ENCODE data around the gene HGF.

HGF gene

GRCh38 chr7:81666209-81666608, 103.6 kb downstream of the HGF start:
- no peak overlapping the region for H3K27ac Mint-ChIP-seq
- DNase-seq (no peak), ATAC-seq (replicated peaks) (no peak)
- no peaks in the 10 kb centered on the region for H3K36me3 Mint-ChIP-seq
- no peaks in the 10 kb centered on the region for H3K9me3 Mint-ChIP-seq
- no peaks in the 10 kb centered on the region for H3K27me3 Mint-ChIP-seq
- H3K4me1 Mint-ChIP-seq: no peaks in the 10 kb centered on the region
- no peak overlapping the region for H3K4me3 Mint-ChIP-seq

GRCh38 chr7:81665236-81665635, 104.6 kb downstream of the HGF start:
- DNase-seq (no peak), ATAC-seq (replicated peaks) (no peak)
- no peaks in the 10 kb centered on the region for H3K36me3 Mint-ChIP-seq
- H3K4me1 Mint-ChIP-seq: no peaks in the 10 kb centered on the region
- H3K4me3 Mint-ChIP-seq: no peak overlapping the region
- no peaks in the 10 kb centered on the region for H3K9me3 Mint-ChIP-seq
- H3K27ac Mint-ChIP-seq: no peak overlapping the region
- H3K27me3 Mint-ChIP-seq: no peaks in the 10 kb centered on the region

- Mint-ChIP-seq H3K4me3 (no peak overlapping the region), H3K9me3 (peaks cover 0 to 2% of the 10 kb centered on the region in 2 donors), H3K4me1 (no peaks in the 10 kb centered on the region), H3K27ac (no peak overlapping the region), H3K27me3 (no peaks in the 10 kb centered on the region), H3K36me3 (no peaks in the 10 kb centered on the region)
- no peak for DNase-seq
- no peak for ATAC-seq (replicated peaks)
Measured at GRCh38 chr7:81664304-81664703, 105.5 kb downstream of the HGF start.

GRCh38 chr7:81662531-81662930, 107.3 kb downstream of the HGF start:
- H3K27ac Mint-ChIP-seq: no peak overlapping the region
- ATAC-seq (replicated peaks) (no peak), DNase-seq (no peak)
- H3K4me3 Mint-ChIP-seq: no peak overlapping the region
- H3K36me3 Mint-ChIP-seq: no peaks in the 10 kb centered on the region
- H3K27me3 Mint-ChIP-seq: no peaks in the 10 kb centered on the region
- H3K4me1 Mint-ChIP-seq: no peaks in the 10 kb centered on the region
- H3K9me3 Mint-ChIP-seq: peaks cover 3% of the 10 kb centered on the region in 2 donors

GRCh38 chr7:81659697-81660395, 110.0 kb downstream of the HGF start:
- Mint-ChIP-seq H3K27ac (no peak overlapping the region), H3K9me3 (peaks cover 3% of the 10 kb centered on the region in 2 donors)
- no peak for ATAC-seq (replicated peaks)

GRCh38 chr7:81657551-81657950, 112.3 kb downstream of the HGF start:
- H3K36me3 Mint-ChIP-seq: no peaks in the 10 kb centered on the region
- peaks cover 3 to 5% of the 10 kb centered on the region in 2 donors for H3K4me1 Mint-ChIP-seq
- no peak overlapping the region for H3K27ac Mint-ChIP-seq
- no peaks in the 10 kb centered on the region for H3K27me3 Mint-ChIP-seq
- DNase-seq (no peak), ATAC-seq (replicated peaks) (no peak)
- peaks cover 3 to 13% of the 10 kb centered on the region in 2 donors for H3K9me3 Mint-ChIP-seq
- no peak overlapping the region for H3K4me3 Mint-ChIP-seq

More at GRCh38 chr7:81659697-81660395, 110.0 kb downstream of the HGF start:
- H3K36me3 Mint-ChIP-seq: no peaks in the 10 kb centered on the region
- H3K27me3 Mint-ChIP-seq: no peaks in the 10 kb centered on the region
- H3K4me1 Mint-ChIP-seq: no peaks in the 10 kb centered on the region
- H3K4me3 Mint-ChIP-seq: no peak overlapping the region
- no peak for DNase-seq

DNA sequence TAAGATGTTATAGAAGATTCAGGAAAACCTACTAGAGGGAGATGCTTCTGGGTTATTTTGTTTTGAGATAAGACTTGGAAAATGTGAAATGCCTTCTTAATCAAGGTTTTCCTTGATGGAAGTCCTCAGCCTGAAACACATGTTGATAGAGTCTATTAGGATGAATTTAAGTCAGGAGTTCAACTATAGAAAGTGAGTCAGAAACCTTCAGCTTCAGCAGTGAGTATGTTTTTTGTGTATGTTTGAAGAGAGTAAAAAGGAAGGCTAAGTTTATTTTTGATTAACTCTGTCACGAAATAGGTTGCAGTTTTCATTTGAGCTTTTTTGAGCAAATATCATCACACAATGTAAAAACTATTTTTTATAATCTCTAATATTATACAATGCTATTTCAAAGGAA, 114.6 kb downstream of the HGF start:
- no peak for ATAC-seq (replicated peaks)
- no peak overlapping the region for H3K27ac Mint-ChIP-seq
- peaks cover 3 to 5% of the 10 kb centered on the region in 2 donors for H3K4me1 Mint-ChIP-seq
- H3K9me3 Mint-ChIP-seq: peaks cover 5 to 20% of the 10 kb centered on the region in 2 donors
- no peaks in the 10 kb centered on the region for H3K36me3 Mint-ChIP-seq
- DNase-seq: no peak
- no peak overlapping the region for H3K4me3 Mint-ChIP-seq
- no peaks in the 10 kb centered on the region for H3K27me3 Mint-ChIP-seq

DNA sequence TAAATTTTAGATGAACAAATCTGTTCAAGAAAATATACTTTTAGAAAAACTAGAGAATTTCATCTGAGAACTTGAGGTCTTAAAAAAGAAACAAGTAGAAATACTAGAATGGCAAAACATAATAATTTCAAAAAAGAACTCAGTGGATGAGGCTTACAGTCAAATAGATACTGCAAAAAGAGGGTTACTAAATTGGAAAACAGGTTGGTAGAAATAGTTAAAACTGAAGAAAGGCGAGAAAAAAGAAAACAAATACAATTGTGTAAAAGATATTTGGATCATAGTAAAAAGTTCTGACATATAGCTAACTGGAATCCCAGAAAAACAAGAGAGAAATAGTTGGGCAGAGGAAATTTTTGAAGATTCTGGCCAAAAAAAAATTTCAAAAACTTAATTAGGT, 117.6 kb downstream of the HGF start:
- Mint-ChIP-seq H3K9me3 (peaks cover 2 to 16% of the 10 kb centered on the region in 2 donors), H3K27me3 (no peaks in the 10 kb centered on the region), H3K27ac (no peak overlapping the region), H3K36me3 (no peaks in the 10 kb centered on the region), H3K4me1 (peaks cover 3 to 5% of the 10 kb centered on the region in 2 donors), H3K4me3 (no peak overlapping the region)
- ATAC-seq (replicated peaks) (no peak), DNase-seq (no peak)
